Transverse colon (tissue), 4 donors: Measurements from ENCODE around the gene MBOAT1. TPM values are rescaled to one million over a fixed set of nuclear protein-coding genes. Genes with fewer than 3 reads are reported as not detected.
A peak's percentile ranks its signal among the peaks of the same experiment; 100 is the strongest.

ENCODE experiments used
- DNase-seq: peaks from one replicate; pipeline ENCODE4 v3.0.0-alpha.2; 2019
- H3K27ac ChIP-seq, 4 donors: fragments of 200-600 bp; sonication (generic); 2 replicates each; pipeline ENCODE4 v1.5.1; 2016 to 2018; ENCODE audit warnings: inconsistent platforms in 4 of 4
- H3K27me3 ChIP-seq: fragments of 200-600 bp; sonication (generic); 2 replicates; pipeline ENCODE4 v1.5.1; 2017; ENCODE audit warnings: inconsistent platforms
- H3K36me3 ChIP-seq, 4 donors: fragments of 200-600 bp; sonication (generic); 2 replicates each; pipeline ENCODE4 v1.5.1; 2017 to 2019; ENCODE audit warnings: inconsistent platforms in 4 of 4
- H3K4me1 ChIP-seq, 4 donors: fragments of 200-600 bp; sonication (generic); 2 replicates each; pipeline ENCODE4 v1.5.1; 2017 to 2020; ENCODE audit warnings: inconsistent platforms in 4 of 4
- H3K4me3 ChIP-seq, 4 donors: fragments of 200-600 bp; sonication (generic); 1 replicate in 1 of 4; 2 replicates in 3 of 4; pipeline versions ENCODE4 v1.5.1 to v1.6.1; 2017 to 2019; ENCODE audit warnings: inconsistent platforms in 4 of 4
- H3K9me3 ChIP-seq, 2 donors: fragments of 200-600 bp; sonication (generic); 2 replicates each; pipeline ENCODE4 v1.5.1; 2017 to 2019; ENCODE audit warnings: inconsistent platforms in 2 of 2
- CTCF ChIP-seq, 5 experiments: fragments of 200-600 bp in 3 of 5; fragments of 450-650 bp in 2 of 5; sonication (generic) in 3 of 5; IDR thresholded peaks; 1 replicate in 2 of 5; 2 replicates in 3 of 5; pipeline ENCODE4 v1.5.1; 2016 to 2017; ENCODE audit warnings: antibody characterized with exemption in 5 of 5, inconsistent platforms in 3 of 5, mild to moderate bottlenecking in 2 of 5, moderate library complexity in 1 of 5
- EP300 ChIP-seq: sonication (generic); formaldehyde crosslinking; IDR thresholded peaks from one replicate; pipeline ENCODE4 v1.6.1; 2017; ENCODE audit warnings: antibody characterized with exemption, low read depth
- POLR2A ChIP-seq: fragments of 450-650 bp; IDR thresholded peaks from one replicate; pipeline ENCODE4 v1.6.1; 2016; ENCODE audit warnings: antibody characterized with exemption, mild to moderate bottlenecking, moderate library complexity
- POLR2AphosphoS5 ChIP-seq, 3 donors: sonication (generic); formaldehyde crosslinking; IDR thresholded peaks; one replicate each; pipeline ENCODE4 v1.6.1; 2016; ENCODE audit warnings: antibody characterized with exemption in 3 of 3
- WGBS, 2 donors: methylation state at CpG; one replicate each; pipeline ENCODE4 v1.1.5; 2018; ENCODE audit warnings: low coverage in 1 of 2; 5-methylcytosine and 5-hydroxymethylcytosine counted together
- in situ Hi-C, 4 donors: fragments of 200-750 bp; cut with MboI; loops; one replicate each; pipeline versions ENCODE4 v1.15.0 to v1.15.1; 2017; ENCODE audit warnings: low sequenced_read_pairs in 3 of 4, low pct_ligation_motif_present in 1 of 4, low pct_unique_long_range_greater_than_20kb in 1 of 4
- intact Hi-C: fragments of 100-400 bp; cut with DNase I; formaldehyde crosslinking; loops from one replicate; pipeline ENCODE4 v1.15.1; 2023; ENCODE audit warnings: low total_unique reads
- total RNA-seq, 4 donors: library from RNA; depleted of rRNA; stranded (reverse); fragments of >200 nt; gene quantifications; one replicate each; pipeline ENCODE4 v1.1.0, GENCODE V29; 2016

Gene MBOAT1
- total RNA-seq, 4 donors from 2014 or later: 10.3 to 85.3 (median 66.5) TPM

DNA sequence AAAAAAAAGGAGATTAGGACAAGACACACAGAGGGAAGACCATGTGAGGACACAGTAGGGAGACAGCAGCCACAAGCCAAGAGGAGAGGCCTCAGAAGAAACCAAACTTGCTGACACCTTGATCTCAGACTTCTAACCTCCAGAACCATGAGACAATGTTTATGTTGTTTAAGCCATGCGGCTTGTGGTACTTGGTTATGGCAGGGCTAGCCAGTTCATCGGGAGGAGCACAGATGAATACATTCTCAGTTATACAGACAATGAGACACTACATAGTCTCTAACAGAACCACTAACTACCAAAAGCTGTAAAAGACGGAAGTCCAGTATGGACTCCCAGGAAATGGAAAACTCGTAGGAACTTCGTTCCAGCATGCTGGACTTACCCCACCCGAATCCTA, 116.8 kb downstream of the MBOAT1 start:
- WGBS, 2 donors: 88 to 100% methylated on average over 2 to 6 of the region's 6 CpGs
- in situ Hi-C loops: loop anchor here in 3 of 4 donors (10.0 to 25.0 kb wide), 3 partner anchors 429 to 442 kb away; partner anchors contain the start of gene CDKAL1 (in 2 of the 3)
- no peak for DNase-seq
- no peaks in the 10 kb centered on the region for H3K36me3 ChIP-seq
- TF ChIP-seq CTCF (IDR thresholded peaks at IDR 0.05) (no peak), POLR2AphosphoS5 (IDR thresholded peaks at IDR 0.05) (no peak), EP300 (no peak), POLR2A (no peak)
- no peak overlapping the region for H3K4me3 ChIP-seq
- H3K4me1 ChIP-seq: peaks cover 0 to 5% (median 0%) of the 10 kb centered on the region in 4 donors
- H3K27ac ChIP-seq: no peak overlapping the region
- H3K27me3 ChIP-seq: no peaks in the 10 kb centered on the region
- H3K9me3 ChIP-seq: no peaks in the 10 kb centered on the region
- intact Hi-C loops: no loop called here

- in situ Hi-C loops: loop anchor here in 3 of 4 donors (10.0 to 25.0 kb wide), 3 partner anchors 433 to 445 kb away; partner anchors contain the start of gene CDKAL1 (in 2 of the 3)
- H3K27me3 ChIP-seq: no peaks in the 10 kb centered on the region
- TF ChIP-seq CTCF (IDR thresholded peaks at IDR 0.05): peak; percentile 69 to 80 (median 77)
- no peak for TF ChIP-seq EP300
- no peak for DNase-seq
- no peak overlapping the region for H3K4me3 ChIP-seq
- intact Hi-C loops: loop anchor here (5.0 kb wide), 1 partner anchor 435 kb away; no protein-coding TSS in a partner anchor
- H3K27ac ChIP-seq: no peak overlapping the region
- peaks cover 0 to 1% of the 10 kb centered on the region in 2 donors for H3K9me3 ChIP-seq
- no peaks in the 10 kb centered on the region for H3K36me3 ChIP-seq
- H3K4me1 ChIP-seq: no peaks in the 10 kb centered on the region
- 0 to 9% methylated on average over 1 of the region's 1 CpG for WGBS, 2 donors
Observed at GRCh38 chr6:20092071-20092566, 120.2 kb downstream of the MBOAT1 start.

- Histone ChIP-seq H3K4me1 (peaks cover 0 to 3% (median 0%) of the 10 kb centered on the region in 4 donors), H3K36me3 (no peaks in the 10 kb centered on the region), H3K4me3 (no peak overlapping the region), H3K27me3 (no peaks in the 10 kb centered on the region), H3K27ac (no peak overlapping the region), H3K9me3 (peaks cover 3% of the 10 kb centered on the region in 2 donors)
- in situ Hi-C loops: loop anchor here in 2 of 4 donors (10.0 to 25.0 kb wide), 2 partner anchors 438 to 450 kb away; partner anchors contain the start of gene CDKAL1 (in 1 of the 2)
- no peak for DNase-seq
- TF ChIP-seq EP300 (no peak), CTCF (IDR thresholded peaks at IDR 0.05) (no peak), POLR2A (no peak), POLR2AphosphoS5 (IDR thresholded peaks at IDR 0.05) (no peak)
- intact Hi-C loops: no loop called here
Observed at GRCh38 chr6:20086992-20087391, 125.3 kb downstream of the MBOAT1 start.

DNA sequence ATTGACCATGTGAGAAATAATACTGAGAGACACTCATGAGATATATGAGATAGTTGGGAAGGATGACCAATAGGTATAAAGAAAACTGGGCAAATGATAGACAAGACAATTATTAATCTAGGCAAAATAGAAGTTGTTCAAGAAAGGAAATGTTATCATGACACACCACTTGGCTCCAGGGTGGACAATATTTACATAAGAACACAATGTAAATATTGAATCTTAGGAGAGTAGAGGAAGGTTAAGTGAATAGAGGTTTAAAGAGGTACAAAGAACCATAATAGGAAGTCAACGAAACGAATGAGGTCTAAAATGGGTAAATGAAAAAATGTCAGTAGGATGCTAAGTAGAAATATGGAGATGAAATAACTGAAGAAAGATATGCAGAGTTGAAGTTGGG, 126.5 kb downstream of the MBOAT1 start:
- intact Hi-C loops (no loop called here), in situ Hi-C loops (loop anchor here in 2 of 4 donors (10.0 to 25.0 kb wide), 2 partner anchors 439 to 451 kb away; partner anchors contain the start of gene CDKAL1 (in 1 of the 2))
- no peaks in the 10 kb centered on the region for H3K36me3 ChIP-seq
- no peak overlapping the region for H3K27ac ChIP-seq
- DNase-seq: no peak
- TF ChIP-seq POLR2A (no peak), EP300 (no peak), CTCF (IDR thresholded peaks at IDR 0.05) (no peak), POLR2AphosphoS5 (IDR thresholded peaks at IDR 0.05) (no peak)
- no peaks in the 10 kb centered on the region for H3K27me3 ChIP-seq
- 44 to 54% methylated on average over 2 of the region's 2 CpGs for WGBS, 2 donors
- peaks cover 0 to 3% (median 0%) of the 10 kb centered on the region in 4 donors for H3K4me1 ChIP-seq
- no peak overlapping the region for H3K4me3 ChIP-seq
- H3K9me3 ChIP-seq: peaks cover 3% of the 10 kb centered on the region in 2 donors
